ENCODE data around the gene SNRPB2. TPM values are rescaled to one million over a fixed set of nuclear protein-coding genes. Genes with fewer than 3 reads are reported as not detected.

Gene SNRPB2
- total RNA-seq = 10 to 100 TPM in 3 of 4 donors, 1 to 10 TPM in 1; 9.9 to 24.7 (median 12.8) TPM

- Histone ChIP-seq H3K9me3 (no peaks in the 10 kb centered on the region), H3K36me3 (peaks cover 0 to 21% (median 0%) of the 10 kb centered on the region in 3 donors), H3K4me1 (peaks cover 0 to 14% (median 0%) of the 10 kb centered on the region in 4 donors), H3K27me3 (no peaks in the 10 kb centered on the region), H3K4me3 (peak within 1 kb of the TSS; percentile 67 to 94 (median 86)), H3K27ac (peak within 1 kb of the TSS; percentile 76 to 87 (median 78))
- TF ChIP-seq CTCF (IDR thresholded peaks at IDR 0.05) = peak in 1 of 6 experiments; percentile 5
- peak; percentile 52 to 78 for TF ChIP-seq POLR2A (IDR thresholded peaks at IDR 0.05)
- peak; percentile 90 to 97 (median 91) for DNase-seq
These were observed at the start of gene SNRPB2 for GRCh38 chr20:16729565-16730460. Gene SNRPB2 (plus strand): TSS chr20:16730026. CDS start chr20:16731703, 1,677 bp downstream.

- no peak for DNase-seq
- Histone ChIP-seq H3K36me3 (no peaks in the 10 kb centered on the region), H3K4me1 (no peaks in the 10 kb centered on the region), H3K27me3 (no peaks in the 10 kb centered on the region), H3K4me3 (no peak overlapping the region), H3K27ac (no peak overlapping the region), H3K9me3 (no peaks in the 10 kb centered on the region)
- TF ChIP-seq CTCF (IDR thresholded peaks at IDR 0.05) = no peak
- TF ChIP-seq POLR2A (IDR thresholded peaks at IDR 0.05) = no peak
These were observed 45.4 kb upstream of the SNRPB2 start for GRCh38 chr20:16684416-16684815.

- TF ChIP-seq CTCF (IDR thresholded peaks at IDR 0.05) = no peak
- no peak for TF ChIP-seq POLR2A (IDR thresholded peaks at IDR 0.05)
- H3K27me3 ChIP-seq = no peaks in the 10 kb centered on the region
- no peaks in the 10 kb centered on the region for H3K36me3 ChIP-seq
- no peaks in the 10 kb centered on the region for H3K4me1 ChIP-seq
- H3K27ac ChIP-seq = no peak overlapping the region
- H3K9me3 ChIP-seq = no peaks in the 10 kb centered on the region
- no peak for DNase-seq
- no peak overlapping the region for H3K4me3 ChIP-seq
These were observed 39.9 kb upstream of the SNRPB2 start for GRCh38 chr20:16689906-16690305.

GRCh38 chr20:16691381-16691780 is 38.4 kb upstream of the SNRPB2 start:
- DNase-seq = no peak
- no peak overlapping the region for H3K27ac ChIP-seq
- no peak for TF ChIP-seq POLR2A (IDR thresholded peaks at IDR 0.05)
- no peak for TF ChIP-seq CTCF (IDR thresholded peaks at IDR 0.05)
- no peak overlapping the region for H3K4me3 ChIP-seq
- H3K36me3 ChIP-seq = no peaks in the 10 kb centered on the region
- no peaks in the 10 kb centered on the region for H3K27me3 ChIP-seq
- H3K4me1 ChIP-seq = peaks cover 0 to 4% (median 0%) of the 10 kb centered on the region in 4 donors
- no peaks in the 10 kb centered on the region for H3K9me3 ChIP-seq

- DNase-seq = no peak
These were observed 37.8 kb upstream of the SNRPB2 start for GRCh38 chr20:16692009-16692408.

More at GRCh38 chr20:16692009-16692408, 37.8 kb upstream of the SNRPB2 start:
- Histone ChIP-seq H3K36me3 (no peaks in the 10 kb centered on the region), H3K4me1 (peaks cover 0 to 4% (median 0%) of the 10 kb centered on the region in 4 donors), H3K4me3 (no peak overlapping the region), H3K27me3 (no peaks in the 10 kb centered on the region), H3K27ac (no peak overlapping the region), H3K9me3 (no peaks in the 10 kb centered on the region)
- TF ChIP-seq CTCF (IDR thresholded peaks at IDR 0.05) = no peak
- TF ChIP-seq POLR2A (IDR thresholded peaks at IDR 0.05) = no peak
